ENCODE measurements around the gene MYH15.

GRCh38 chr3:108381529-108382140, 128.8 kb downstream of the MYH15 start:
- TF ChIP-seq CTCF (IDR thresholded peaks at IDR 0.05; ENCODE audit: low read depth, low read length, missing input control) = no peak
- TF ChIP-seq MAX (IDR thresholded peaks at IDR 0.05) = no peak
- no peak for TF ChIP-seq ATF3 (IDR thresholded peaks at IDR 0.05)
- TF ChIP-seq EGR1 (IDR thresholded peaks at IDR 0.05; ENCODE audit: low read depth in 2 of 2) = no peak
- no peak for TF ChIP-seq RAD21 (IDR thresholded peaks at IDR 0.05)
- no peak for TF ChIP-seq SP1 (IDR thresholded peaks at IDR 0.05)
- TF ChIP-seq HNF4G (IDR thresholded peaks at IDR 0.05) = no peak
- TF ChIP-seq TAF1 (conservative IDR thresholded peaks at IDR 0.05) = no peak
- TF ChIP-seq REST (IDR thresholded peaks at IDR 0.05) = no peak

Data from liver (tissue), 3 donors.